Renal cortex interstitium (tissue), 11 donors: ENCODE results near the gene AKAP8. TPM values are rescaled to one million over a fixed set of nuclear protein-coding genes. Genes with fewer than 3 reads are reported as not detected.
"Not testable (repeated sequence)": the region's sequence is repeated elsewhere in the genome, so short reads cannot be mapped to it uniquely, and the experiment has no call there.

ENCODE experiments used
- DNase-seq, 11 donors: peaks; one replicate each; pipeline ENCODE4 v3.0.0-alpha.2; 2013; ENCODE audit warnings: low read depth in 9 of 11, low spot score in 4 of 11; ENCODE audit errors: extremely low read depth in 1 of 11
- polyA plus RNA-seq, 3 donors: library from polyadenylated mRNA; unstranded; fragments of 120-200 nt; gene quantifications; one replicate each; pipeline ENCODE4 v1.2.1, GENCODE V29; 2013; ENCODE audit not compliant: insufficient read length in 3 of 3

The AKAP8 gene
- polyA plus RNA-seq, 3 donors = 26.9 to 36.9 (median 27.2) TPM

DNA sequence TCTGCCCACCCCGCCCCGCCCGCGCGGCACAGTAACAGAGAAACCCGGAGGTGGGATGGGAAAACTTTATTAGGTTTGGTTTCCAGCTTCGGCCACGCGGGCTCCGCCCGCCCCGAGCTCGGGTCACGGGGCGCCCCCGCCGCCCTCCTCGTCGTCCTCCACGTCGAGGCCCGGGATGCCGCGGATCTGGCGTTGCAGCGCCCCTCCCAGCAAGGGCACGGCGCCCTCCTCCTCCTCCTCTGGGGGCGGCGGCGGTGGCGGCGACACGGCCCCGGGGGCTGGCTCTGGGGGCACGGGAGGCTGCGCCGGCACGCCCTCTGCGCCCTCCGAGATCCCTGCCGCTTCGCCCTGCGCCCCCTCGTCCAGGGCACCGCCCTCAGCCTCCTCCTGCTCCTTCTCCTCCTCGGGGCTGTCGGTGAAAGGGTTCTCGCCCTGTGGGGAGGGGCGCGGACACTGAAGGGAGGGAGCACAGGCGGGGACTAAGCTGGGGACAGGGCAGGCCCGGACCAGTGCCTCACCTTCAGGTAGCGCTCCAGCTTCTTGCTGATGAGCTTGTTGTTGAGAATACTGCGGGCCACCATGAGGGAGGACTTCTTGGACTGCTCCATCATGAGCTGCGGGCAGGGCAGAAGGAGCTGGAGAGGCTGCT lies 536 bp upstream of the AKAP8 start:
- peak in 6 of 11 donors; percentile 20 to 58 (median 43) for DNase-seq

DNA sequence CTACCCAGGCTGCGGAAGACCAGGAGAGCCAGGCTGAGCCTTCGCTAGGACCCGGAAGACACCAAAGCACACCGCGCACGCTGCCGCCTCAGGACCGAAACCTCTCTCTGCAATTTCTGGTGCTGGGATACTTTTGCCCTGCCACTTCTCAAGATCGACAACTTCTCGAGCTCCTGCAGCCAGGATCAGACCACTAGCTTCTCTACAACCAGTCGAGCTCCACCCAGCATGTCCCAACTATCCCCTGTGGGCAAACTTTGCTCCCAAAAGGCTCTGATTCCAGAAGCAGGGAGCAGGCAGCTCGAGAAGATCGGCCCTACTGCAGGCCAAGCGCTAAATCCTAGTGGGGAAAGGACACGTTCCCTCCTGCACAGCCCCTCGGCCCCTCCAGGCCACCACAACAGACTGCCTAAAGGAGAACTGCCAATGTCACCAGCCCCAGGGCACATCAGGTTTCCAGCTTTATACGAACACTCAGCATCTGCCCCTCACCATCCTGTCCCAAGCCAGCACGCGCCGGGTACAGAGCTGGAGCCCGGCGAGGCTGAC lies 979 bp downstream of the AKAP8 start:
- peak in 6 of 11 donors; percentile 18 to 28 (median 22) for DNase-seq

DNA sequence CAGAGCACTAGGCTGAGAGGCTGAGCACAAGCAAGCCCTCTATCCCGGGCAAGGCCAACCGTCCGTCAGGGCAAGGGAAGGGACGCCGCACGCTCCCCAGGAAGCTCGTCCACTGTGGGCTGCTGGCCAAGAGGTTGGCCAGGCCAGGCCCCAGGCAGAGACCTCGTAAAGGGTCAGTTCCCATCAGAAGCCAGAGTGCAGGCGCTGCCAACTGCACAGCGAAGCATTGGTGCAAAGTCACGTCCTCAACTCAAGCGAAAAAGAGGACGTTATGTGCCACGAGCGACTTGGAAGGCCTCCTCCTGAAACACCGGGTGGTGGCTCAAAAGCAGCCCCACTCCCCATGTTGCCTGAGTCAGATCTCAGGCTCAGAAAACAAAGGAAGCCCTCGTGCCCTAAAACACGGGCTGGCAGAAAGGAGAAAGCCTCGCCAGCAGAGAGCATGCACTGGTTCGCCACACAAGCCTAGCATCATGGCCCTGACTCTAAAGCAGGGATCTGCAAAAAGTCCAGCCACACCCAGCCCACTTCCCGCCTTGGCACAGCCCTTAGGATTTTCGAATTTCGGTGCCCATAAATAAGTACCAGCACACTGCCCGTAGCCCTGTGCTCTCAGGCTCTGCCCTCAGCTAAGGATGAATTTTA lies 4.7 kb downstream of the AKAP8 start:
- no peak for DNase-seq

DNA sequence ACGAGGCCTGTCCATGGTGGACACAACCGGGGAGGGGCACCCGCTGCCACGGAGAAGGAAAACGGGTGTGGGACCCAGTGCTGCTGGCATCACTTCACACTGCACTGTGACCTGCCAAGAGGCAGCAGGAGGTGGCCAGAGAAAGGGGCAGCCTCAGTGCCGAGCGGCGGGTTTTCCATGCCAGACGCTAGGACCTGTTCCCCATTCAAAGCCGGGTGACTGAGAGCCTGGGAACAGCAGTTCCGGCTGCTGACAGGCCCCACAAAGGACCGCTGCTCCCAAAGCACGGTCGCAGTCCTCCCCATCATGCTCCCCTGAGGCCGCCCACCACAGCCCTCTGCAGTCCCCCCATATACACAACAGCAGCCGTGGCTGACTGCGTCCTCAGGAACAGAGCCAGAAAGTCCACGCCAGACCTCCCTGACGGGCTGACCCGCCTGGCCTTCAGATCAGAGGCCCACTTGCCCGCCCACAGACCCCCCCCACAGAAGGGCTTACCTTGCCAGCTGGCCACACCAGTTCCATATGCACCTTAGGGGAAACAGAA lies 5.4 kb downstream of the AKAP8 start:
- no peak for DNase-seq

DNA sequence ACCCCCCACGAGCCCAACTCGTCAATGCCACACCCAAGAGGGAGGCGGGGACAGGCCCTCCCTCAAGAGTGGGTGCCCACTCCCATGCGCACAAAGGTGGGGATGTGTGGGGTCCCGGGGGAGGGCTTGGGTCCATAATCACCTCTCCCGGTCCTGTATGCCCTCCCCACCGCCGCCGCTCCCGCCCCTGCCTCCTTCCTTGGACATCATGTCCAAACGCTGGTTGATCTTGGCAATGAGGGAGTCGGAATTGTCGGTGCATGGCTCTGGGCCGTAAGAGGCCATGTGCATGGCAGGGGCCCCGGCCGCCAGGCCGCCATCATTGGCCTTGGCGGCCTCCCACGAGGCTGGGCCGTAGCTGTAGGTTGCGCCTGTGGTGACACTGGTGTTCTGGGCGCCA lies 5.9 kb downstream of the AKAP8 start:
- no peak for DNase-seq

DNA sequence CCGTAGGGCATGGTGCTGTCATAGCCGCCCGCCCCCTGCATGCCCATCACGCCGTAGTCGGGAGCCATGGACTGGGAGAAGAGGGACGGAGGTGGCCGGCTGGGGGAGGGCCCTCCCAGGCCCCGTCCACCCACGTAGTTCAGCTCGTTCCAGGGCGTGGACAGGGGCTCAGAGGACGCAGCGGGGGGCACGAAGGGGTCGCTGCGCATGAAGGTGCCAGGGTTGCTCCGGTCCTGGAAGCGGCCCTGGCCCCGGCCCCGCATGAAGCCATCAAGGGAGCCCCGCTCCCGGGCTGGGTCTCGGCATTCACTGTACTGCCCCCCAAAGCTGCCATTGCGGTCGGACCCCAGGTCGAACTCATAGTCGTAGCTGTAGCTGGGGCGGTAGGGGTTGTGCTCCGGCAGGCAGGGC lies 6.7 kb downstream of the AKAP8 start:
- no peak for DNase-seq

DNA sequence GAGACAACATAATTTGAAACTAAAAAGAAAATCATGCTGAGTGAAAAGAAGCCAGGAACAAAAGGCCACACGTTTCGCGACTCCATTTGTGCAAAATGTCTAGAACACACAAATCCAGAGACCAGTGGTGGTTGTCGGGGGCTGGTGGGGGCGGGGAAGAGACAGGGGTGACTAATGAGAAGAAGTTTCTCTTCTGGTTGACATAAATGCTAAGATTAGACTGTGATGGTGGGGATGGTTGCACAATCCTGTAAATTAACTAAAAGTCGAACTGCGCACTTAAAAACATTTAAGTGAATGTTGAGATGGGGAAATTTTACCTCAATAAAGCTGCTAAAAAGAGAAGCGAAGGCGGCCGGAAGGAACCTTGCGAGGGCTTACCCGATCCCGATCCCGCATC lies 7.1 kb downstream of the AKAP8 start:
- DNase-seq = no peak

DNA sequence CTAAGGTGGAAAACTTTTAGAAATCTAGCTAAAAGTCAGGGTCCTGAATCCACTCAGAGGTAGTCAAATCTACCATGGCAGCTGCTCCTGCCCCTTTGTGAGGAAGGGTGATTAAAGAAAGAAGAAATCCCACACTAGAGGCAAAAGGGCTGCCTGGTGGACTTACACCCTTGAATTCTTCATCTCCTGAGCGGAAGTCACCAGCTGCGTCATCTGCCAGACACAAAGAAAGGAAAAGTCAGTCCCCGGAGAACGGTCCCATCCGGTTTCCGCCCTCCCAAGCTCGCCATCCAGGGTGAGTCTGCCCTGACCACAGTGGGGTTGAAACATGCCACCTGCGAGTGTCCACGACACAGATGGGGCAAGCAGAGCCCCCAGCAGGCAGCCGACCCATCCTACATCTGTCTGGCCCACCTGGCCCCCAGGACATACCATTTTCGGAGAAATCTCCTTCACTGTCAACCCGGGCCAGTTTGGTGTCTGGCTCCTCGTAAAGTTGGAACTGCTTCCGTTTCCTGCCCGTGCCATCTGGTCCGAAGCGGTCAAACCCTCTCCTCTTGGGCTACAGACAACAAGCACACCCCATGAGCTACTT lies 7.7 kb downstream of the AKAP8 start:
- DNase-seq = no peak

DNA sequence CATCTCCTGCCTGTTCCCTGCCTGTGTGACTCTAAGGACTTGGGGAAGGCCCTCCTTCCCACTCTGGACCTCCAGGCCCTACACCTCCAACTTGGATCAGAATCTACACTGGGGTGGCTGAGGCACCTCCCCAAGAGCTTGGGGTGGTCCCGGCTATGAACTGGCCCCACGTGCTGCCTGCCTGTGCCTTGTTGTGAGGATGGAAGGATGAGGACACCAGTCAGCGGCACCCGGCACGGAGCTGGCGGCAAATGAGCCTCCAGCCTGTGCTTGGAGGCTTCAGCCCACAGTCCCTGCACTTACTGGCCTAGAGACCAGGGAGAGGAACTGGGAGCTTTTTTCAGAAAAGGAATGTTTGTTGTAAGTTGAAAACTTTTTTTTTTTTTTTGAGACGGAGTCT lies 8.5 kb downstream of the AKAP8 start:
- DNase-seq = no peak

DNA sequence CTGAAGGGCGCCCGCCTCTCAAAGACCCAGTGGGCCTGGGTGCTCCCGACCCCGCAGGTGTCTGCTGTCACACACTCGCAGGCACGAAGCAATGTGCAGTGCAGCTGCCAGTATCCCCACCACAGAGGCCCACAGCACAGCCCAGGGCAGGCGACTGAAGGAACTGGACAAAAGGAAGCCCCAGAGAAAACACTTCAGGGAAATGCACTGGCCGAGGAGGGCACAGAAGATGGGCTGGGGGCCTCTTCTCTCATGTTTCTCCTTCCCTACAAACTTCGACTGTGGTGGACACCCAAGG lies 10.0 kb downstream of the AKAP8 start:
- DNase-seq = no peak

DNA sequence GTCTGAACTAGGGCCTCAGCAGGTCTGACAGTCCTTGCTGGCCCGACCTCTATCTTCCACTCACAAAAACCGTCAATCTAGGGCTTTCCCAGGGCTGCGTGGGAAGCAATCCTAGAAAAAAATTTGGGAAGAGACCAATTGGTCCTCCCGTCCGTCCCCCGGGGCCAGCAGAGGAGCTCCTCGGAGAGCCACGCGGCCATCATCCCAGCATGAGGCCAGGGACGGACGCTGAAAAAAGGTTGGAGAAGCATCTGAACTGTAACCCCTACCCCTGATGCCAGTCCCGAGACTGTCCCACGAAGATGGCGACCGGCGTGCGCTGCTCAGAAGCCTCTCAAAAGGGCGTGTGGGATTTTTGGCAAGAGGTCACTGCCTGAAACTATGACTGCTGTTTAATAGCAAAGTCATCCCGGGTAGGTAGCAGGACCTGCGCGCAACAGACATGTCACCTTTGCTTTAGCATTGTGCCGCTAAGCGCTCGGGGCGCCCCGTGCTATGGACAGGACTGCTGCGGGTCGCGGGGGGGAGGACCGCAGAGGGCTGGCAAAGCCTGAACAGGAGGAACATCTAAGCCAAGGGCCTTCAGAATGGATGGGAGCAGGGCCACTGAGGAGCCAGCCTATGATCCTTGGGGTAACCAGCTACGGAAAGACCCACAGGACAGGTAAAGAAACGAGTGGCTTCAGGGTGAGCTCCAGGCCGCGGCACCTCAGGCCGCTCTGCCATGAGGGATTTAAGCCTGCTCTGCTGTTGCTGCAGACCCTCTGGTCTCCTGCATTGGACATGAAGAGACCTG lies 10.6 kb downstream of the AKAP8 start:
- no peak for DNase-seq

DNA sequence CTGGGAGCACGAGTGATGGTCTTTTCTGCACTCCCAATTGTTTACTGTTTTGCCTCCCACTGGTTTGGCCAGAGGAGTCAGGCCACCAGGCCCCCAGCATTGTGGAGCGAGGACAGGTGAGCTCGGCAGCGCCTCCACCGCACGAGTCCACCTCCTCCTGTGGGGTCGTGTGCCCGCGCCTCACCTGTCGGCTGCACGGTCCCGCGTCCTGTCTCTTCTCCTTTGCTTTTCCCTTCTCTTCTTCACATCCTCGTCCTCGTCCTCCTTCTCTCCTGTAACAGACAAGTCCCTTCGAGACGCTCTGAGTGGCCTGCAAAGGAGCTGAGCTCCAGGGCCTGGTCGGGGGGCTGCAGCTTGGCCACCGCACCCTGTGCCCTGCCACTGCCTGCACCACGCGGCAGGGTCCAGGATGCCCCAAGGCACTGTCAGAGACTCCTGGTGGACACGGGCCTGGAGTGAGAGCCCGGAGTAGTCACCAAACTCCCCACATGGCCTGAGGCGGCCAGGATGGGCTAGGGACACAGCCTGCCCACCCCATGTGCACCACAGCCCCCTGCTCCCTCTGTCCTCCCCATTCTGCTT lies 11.4 kb downstream of the AKAP8 start:
- DNase-seq = no peak

DNA sequence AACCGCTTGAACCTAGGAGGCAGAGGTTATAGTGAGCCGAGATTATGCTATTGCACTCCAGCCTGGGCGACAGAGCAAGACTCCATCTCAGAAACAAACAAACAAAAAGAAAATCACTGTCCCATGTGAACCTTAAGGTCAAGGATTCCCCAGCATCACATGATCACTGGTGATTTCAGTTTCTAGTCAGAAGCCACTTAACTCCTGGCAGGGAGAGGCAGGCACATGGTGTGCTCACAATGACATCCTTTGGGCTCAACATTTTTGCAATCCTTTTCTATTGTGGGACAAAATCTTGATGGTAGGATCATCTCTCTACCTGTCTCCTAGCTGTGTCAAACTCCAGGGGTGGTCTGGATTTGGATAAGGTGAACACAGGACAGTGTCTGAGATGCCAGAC lies 12.1 kb downstream of the AKAP8 start:
- DNase-seq = no peak

DNA sequence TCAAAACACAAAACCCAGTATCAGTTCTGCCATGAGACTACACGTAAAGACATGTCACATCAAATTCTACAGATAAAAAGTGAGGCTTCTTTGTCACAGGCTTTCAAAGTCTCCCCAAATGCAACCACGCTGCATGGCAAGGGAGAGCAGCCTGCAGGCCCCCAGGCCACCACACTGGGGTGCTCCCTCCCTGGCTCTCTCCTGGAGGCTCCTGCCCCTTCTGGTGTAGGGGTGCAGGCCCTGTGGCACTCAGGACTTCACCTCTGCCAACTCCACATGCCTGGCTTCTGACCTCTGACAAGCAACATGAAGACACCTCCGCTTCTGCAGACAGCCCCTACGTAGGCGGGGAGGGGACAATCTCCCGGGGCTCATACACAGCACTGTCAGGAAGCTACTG lies 14.3 kb downstream of the AKAP8 start:
- DNase-seq = no peak

DNA sequence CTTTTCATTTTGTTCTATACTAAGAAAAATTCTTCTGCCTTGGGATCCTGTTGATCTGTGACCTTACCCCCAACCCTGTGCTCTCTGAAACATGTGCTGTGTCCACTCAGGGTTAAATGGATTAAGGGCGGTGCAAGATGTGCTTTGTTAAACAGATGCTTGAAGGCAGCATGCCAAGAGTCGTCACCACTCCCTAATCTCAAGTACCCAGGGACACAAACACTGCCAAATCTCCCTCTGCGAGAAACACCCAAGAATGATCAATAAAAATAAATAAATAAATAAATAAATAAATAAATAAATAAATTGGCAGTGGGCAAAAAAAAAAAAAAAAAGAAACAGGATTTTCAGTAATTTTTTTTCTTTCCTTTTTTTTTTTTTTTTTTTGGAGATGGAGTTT lies 15.8 kb downstream of the AKAP8 start:
- DNase-seq = not testable (repeated sequence)

DNA sequence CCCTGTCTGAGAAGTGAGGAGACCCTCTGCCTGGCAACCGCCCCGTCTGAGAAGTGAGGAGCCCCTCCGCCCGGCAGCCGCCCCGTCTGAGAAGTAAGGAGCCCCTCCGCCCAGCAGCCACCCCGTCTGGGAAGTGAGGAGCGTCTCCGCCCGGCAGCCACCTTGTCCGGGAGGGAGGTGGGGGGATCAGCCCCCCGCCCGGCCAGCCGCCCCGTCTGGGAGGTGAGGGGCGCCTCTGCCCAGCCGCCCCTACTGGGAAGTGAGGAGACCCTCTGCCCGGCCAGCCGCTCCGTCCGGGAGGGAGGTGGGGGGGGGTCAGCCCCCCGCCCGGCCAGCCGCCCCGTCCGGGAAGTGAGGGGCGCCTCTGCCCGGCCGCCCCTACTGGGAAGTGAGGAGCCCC lies 16.5 kb downstream of the AKAP8 start:
- not testable (repeated sequence) for DNase-seq

DNA sequence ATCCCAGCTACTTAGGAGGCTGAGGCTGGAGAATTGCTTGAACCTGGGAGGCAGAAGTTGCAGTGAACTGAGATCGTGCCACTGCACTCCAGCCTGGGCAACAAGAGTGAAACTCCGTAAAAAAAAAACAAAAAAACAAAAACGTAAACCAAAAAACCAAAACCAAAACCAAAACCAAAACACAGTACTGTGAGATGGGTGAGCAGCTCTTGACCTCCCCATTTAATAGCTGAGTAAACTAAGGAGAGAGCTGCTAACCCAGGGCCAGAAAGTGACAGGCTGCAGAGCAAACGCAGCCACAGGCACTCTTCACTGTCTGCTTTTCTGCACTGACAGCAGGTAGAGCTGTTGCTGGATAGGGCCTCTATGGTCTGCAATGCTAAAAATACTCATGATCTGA lies 19.6 kb downstream of the AKAP8 start:
- not testable (repeated sequence) for DNase-seq

DNA sequence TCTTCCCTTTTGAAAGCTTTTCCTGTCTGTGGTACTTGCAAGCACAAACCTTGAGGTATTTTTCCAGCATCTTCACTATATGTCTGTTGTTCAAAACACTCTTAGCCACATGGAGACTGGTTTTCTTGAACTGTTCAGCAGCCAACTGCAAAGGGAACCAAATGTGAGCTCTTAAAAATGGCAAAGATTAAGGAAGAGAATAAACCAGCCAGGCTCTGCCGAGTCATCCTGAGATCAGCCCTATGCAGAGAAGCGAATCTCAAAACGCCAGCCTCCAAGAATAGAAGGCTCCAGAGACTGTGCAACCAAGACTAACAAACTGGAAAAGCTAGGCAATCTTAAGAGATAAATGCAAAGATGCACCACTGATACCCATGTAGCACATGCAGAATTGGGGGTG lies 20.7 kb downstream of the AKAP8 start:
- DNase-seq = no peak

DNA sequence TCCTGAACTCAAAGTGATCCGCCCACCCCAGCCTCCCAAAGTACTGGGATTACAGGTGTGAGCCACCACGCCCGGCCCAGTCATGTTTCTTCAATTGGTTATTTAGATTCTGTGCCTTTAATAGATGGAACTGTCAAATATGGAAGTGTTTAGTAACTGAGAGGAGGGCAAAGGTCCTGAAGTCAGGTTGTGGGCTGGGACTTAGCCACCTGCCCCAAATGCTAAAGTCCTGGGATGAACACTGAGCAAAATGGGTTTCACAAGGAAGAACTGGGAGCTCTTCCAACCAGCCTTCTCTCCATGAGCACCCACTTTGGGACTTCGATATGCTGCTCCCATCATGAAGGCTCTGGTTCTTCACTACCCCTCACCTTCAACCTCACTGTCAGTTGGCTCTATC lies 21.7 kb downstream of the AKAP8 start:
- no peak for DNase-seq
